ENCODE data around the gene PRKACB. TPM values are rescaled to one million over a fixed set of nuclear protein-coding genes. Genes with fewer than 3 reads are reported as not detected.

The PRKACB gene
- total and polyA plus RNA-seq, 10 of the 15 experiments (the other 5 are each of a cell fraction or from before 2014, with no cell fraction given): 3.1 to 9.0 (median 7.1) TPM; not detected in 1

GRCh38 chr1:84141182-84142003 is 2.7 kb upstream of the PRKACB start:
- Histone ChIP-seq H3K4me1 (ENCODE audit: control insufficient read depth, insufficient read depth, low read length) (no peaks in the 10 kb centered on the region), H3K9ac (ENCODE audit: control insufficient read depth, insufficient read depth, low read length) (no peak overlapping the region), H3K27me3 (replicated peaks in 1 of 2; ENCODE audit: control insufficient read depth in 2 of 2, insufficient read depth in 2 of 2, low read length in 1 of 2) (no peaks in the 10 kb centered on the region), H3K4me3 (no peak overlapping the region), H3K27ac (ENCODE audit: control insufficient read depth, insufficient read depth) (no peak overlapping the region), H3K79me2 (ENCODE audit: control insufficient read depth, insufficient read depth, low read length) (no peaks in the 10 kb centered on the region), H2AFZ (ENCODE audit: control insufficient read depth, low read depth, low read length) (no peak overlapping the region), H3K9me3 (replicated peaks; ENCODE audit: control insufficient read depth, insufficient read depth, low read length) (no peaks in the 10 kb centered on the region), H3K4me2 (ENCODE audit: control insufficient read depth, insufficient read depth) (no peak overlapping the region), H3K36me3 (ENCODE audit: control insufficient read depth in 2 of 2, insufficient read depth in 2 of 2, low read length in 1 of 2) (no peaks in the 10 kb centered on the region), H4K20me1 (ENCODE audit: control insufficient read depth, insufficient read depth) (no peaks in the 10 kb centered on the region)
- intact Hi-C loops (cut with micrococcal nuclease; ENCODE audit: unreplicated experiment): loop anchor here (1.0 to 10.0 kb wide), 3 partner anchors 293 to 611 kb away; no protein-coding TSS in a partner anchor
- 43% methylated on average over 9 of the region's 9 CpGs for WGBS (ENCODE audit: insufficient coverage, insufficient replicate concordance, low lambda C conversion rate, missing lambda C conversion rate)
- ATAC-seq: no peak
- BruUV-seq (replicated peaks): no TSS peak
- no peak for FAIRE-seq
- in situ Hi-C loops (cut with MboI): loop anchor here (10.0 to 25.0 kb wide), 2 partner anchors 483 to 621 kb away; no protein-coding TSS in a partner anchor
- SMC1A ChIA-PET (ENCODE audit: uncharacterized antibody, unreplicated experiment): interaction anchor here (0.8 to 3.3 kb wide), 3 partner anchors 293 to 479 kb away, joined by 3 to 18 read pairs (median 3); no protein-coding TSS in a partner anchor
- RAD21 ChIA-PET (ENCODE audit: unreplicated experiment): interaction anchor here (0.7 to 2.2 kb wide), 3 partner anchors 292 to 773 kb away, joined by 3 to 24 read pairs (median 4); no protein-coding TSS in a partner anchor
- POLR2A ChIA-PET: no interaction called here
- CTCF ChIA-PET: interaction anchor here (0.5 to 2.8 kb wide), 3 partner anchors 119 to 466 kb away, joined by 3 to 33 read pairs (median 3); no protein-coding TSS in a partner anchor
- no peak for DNase-seq (ENCODE audit: low read depth, low spot score)
- TF ChIP-seq CHD1 (IDR thresholded peaks at IDR 0.05; ENCODE audit: low read depth, low read length) (no peak), SMC3 (IDR thresholded peaks at IDR 0.05; ENCODE audit: borderline replicate concordance, low read length) (peak; percentile 16; the same call in 1 of the 2 replicates), IKZF2 (IDR thresholded peaks at IDR 0.05) (no peak), SMAD1 (IDR thresholded peaks at IDR 0.05; ENCODE audit: low read depth, partially characterized antibody) (no peak), HDAC6 (IDR thresholded peaks at IDR 0.05; ENCODE audit: unreplicated experiment) (no peak), ESRRA (IDR thresholded peaks at IDR 0.05; ENCODE audit: low read length) (no peak), ZNF592 (IDR thresholded peaks at IDR 0.05) (no peak), ATF2 (IDR thresholded peaks at IDR 0.05; ENCODE audit: low read length) (no peak), STAT3 (IDR thresholded peaks at IDR 0.05; ENCODE audit: low read depth, low read length) (no peak), CTCF (IDR thresholded peaks at IDR 0.05 in 2 of 3, conservative IDR thresholded peaks at IDR 0.05 in 1 of 3; ENCODE audit: control insufficient read depth in 2 of 3, extremely low read depth in 1 of 3, insufficient read depth in 1 of 3, low read depth in 3 of 3, low read length in 3 of 3) (peak; percentile 17 to 38 (median 33); a peak in 3 of 6 replicates), MLLT1 (IDR thresholded peaks at IDR 0.05) (no peak), RAD21 (IDR thresholded peaks at IDR 0.05; ENCODE audit: insufficient read depth, low read depth, low read length) (peak; percentile 43)
